NCI-H2196 treated with DMSO at 0.1 percent for 48 hours (cell line): ENCODE results near the gene SIL1.
"Not testable (repeated sequence)": the region's sequence is repeated elsewhere in the genome, so short reads cannot be mapped to it uniquely, and the experiment has no call there.

Source experiments
- DNase-seq: peaks from one replicate; lab custom pipeline; 2025; ENCODE audit not compliant: unreplicated experiment; lab: John Stamatoyannopoulos, UW

Gene SIL1

DNA sequence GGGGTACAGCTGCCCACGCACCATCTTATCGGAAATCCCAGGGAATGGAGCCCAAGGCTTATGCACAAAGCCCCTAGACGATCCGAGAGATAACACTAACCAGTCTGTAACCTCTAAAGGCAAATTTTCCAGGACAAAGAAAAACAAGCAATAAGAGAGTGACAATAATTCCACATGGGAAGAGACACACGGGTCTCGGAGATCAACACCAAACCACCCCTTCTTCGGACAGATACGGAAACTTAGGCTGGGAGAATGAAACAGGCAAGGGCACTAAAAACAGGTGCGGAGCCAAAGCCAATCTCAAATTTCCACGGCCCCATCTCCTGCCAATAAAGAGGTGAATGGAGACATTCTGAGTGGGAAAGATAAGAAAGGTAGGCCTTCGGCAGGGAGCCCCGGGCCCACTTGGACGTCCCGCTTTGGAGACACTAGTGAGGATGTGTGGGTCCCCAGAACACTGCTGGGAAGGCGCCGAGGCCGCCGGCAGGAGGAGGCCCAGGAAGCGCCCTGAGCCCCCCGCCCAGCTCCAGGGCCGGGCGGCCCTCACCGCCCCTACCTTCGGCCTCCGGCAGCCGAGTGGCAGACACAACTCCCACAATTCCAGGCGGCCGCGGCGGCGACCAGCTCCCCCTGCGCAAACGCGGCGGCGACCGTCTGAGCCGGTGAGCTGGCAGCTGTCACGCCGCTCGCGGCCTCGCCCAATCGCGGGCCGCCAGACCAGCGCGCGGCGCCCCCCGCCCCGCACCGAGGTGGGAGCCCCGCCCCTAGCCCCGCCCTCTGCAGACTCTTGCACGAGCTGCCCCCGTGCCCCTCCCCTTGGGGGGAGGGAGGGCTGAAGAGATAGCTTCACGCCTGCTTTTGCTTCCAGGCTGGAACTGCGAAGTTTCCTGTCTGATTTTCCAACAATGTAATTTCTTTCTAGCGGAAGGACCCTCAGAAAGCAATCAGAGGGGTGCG, at the start of gene SIL1:
SIL1 (minus strand) TSS at position 659 of the 960 bp plus-strand sequence. CDS start 70,525 bp downstream, outside the sequence.
- DNase-seq: peak; percentile 92

DNA sequence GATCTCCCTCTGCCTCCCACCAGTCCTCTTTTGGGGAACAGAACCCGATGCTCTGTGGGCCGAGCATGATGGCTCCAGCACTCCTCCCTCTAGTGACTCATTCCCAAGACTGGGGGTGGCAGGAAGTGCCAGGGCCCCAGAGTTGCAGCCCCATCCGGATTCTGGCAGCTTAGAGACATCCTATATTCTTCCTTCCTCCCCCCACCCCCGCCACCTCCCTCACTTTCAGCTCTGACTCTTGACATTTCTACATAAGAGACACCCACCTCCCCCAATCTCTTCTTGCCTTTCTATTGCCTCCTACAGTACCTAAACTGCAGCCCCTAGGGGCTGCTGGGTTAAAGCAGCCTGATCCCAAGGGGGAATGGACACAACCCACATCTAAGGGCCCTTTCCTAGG, 48.2 kb upstream of the SIL1 start:
- DNase-seq: no peak

DNA sequence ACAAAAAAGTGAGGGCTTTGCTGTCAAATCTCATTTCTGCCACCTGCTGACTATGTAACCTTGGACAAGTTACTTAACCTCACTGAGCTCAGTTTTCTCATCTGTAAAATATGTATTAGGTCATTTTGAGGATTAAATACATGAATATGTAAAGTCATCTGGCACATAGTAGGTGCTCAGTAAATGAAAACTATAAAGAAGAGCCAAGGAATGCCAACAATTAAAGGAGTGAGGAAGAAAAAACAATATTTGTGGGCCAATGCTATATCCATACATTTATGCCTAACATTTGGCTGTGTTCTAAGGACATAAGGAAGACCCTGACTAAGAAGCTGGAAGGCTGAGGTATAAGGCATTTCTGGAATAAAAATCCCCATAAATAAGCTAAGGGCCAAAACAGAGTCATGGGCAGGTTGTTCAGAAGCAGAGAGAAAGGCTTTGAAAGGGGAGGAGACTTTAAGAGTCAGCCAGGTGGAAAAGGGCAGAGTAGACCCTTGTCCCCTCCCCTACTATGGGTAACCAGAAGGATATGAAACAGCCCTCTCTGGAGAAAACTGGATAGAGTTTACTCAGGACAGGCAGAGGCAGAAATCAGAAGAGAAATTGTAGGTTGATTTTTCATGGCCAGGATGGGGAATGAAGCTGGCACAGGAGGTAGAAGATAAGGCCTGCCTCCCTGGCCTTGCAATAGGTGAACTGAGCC, 47.6 kb upstream of the SIL1 start:
- no peak for DNase-seq

DNA sequence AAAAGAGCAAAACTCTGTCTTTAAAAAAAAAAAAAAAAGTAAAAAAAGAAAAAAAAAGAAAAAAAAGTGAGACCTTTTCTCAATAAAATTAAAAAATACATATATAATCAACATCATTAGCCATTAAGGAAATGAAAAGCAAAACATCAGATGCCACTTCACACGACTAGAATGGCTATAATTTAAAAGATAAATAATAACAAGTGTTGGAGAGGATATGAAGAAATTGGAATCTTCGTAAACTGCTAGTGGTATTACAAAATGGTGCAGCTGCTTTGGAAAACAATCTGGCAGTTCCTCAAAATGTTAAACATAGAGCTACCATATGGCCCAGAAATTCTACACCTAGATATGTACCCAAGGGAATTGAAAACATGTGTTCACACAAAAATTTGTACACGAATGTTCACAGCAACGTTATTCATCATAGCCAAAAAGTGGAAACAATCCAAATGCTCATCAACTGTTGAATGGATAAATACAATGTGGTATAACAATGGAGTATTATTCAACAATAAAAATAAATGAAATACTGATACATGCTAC, 45.3 kb upstream of the SIL1 start:
- no peak for DNase-seq

DNA sequence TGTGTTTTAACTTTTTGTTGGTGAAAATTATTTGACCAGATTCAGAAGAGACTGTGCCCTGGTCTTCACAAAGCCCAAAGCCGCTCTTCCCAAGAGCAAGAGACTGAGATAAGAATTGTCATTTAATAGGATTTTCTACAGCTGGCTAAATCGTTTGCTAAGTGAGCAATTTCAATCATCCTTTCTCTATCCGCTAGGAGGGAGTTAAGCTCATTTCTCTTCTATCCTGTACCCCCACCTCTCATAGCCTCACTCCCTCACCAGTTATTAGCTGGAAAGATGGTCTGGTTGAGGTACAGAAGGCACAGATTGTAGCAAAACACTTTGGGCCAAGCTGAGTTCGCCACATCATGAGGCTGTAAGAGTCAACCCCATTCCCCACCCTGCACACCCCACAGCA, 43.0 kb upstream of the SIL1 start:
- DNase-seq: no peak

DNA sequence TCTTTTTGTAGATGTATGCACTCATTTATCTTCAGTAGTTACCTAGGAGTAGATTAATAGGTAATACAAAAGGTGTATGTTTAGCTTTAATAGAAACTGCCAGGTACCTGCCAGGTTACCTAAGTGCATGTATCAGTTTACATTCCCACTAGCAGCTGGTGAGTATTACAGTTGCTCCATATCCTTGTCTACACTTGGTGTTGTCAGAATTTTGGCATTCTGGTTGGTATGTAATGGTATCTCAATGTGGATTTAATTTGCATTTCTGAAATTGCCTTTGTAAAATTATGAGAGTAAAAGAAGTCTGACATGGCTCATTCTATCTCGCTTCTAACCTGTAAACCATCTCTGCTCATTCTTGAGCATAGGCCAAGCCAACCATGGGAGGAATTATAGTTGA, 38.3 kb upstream of the SIL1 start:
- DNase-seq: no peak

DNA sequence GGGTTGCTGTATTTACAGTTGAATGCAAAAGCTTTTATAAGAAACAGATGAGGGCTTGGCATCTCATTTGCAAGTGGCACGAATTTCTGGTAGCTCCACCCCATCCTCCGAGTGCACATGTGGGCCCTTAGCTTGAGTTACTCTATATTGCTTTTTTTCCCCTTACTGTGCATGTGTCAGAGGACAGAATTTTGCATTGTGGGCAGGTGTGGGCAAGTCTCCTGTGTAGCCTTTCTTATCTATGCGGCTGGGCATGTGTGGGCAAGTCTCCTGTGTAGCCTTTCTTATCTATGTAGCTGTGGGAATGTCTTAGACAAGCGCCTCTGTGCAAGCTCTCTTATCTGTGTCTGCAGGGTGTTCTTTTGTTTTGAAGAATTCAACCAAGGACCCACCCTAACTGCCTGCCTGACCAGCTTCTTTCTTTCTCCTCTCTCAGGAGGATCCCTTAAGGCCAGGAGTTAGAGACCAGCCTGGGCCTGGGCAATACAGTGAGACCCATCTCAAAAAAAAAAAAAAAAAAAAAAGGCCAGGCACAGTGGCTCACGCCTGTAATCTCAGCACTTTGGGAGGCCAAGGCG, 34.1 kb upstream of the SIL1 start:
- DNase-seq: no peak

DNA sequence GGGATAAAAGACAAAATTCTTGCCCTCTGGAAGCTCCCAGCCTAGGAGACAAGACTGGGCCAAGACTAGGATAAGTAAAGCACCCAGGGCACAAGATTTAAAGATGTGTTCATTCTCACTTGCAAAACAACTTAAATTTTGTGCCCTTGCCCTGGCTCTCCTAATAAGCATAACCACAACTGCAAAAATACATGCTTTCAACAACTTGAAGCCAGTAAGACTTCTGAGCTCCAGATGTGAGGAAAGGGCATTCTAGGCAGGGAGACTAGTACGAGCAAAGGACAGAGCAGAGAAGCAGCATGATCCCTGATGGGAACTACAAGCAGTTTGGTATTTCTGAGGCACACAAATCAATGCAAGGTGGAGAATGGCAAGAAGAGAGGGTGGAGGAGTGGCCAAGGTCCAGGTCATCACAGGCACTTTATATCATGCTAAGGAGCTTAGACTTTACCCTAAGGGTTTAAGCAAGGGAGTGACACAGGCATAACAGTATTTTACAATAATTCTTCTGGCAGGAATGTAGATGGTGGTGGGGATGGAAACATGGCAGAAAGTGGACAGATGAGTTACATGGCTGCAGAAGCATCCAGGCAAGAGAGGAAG, 30.1 kb upstream of the SIL1 start:
- no peak for DNase-seq

DNA sequence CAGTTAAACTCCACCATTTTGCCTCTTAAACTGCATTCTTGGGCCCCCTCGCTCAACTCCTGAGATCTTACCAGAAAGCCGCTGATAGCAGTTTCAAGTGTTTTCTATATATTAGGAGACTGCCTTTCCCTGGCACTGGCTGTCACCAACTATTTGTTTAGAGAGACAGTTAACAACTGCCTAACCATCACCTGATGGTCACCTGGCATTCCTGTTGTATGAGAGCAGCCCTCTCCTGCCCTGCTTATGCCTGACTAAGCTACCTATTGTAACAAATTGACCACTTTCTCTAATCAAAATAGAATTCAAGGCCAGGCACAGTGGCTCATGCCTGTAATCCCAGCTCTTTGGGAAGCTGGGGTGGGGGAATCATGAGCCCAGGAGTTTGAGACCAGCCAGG, 28.0 kb upstream of the SIL1 start:
- no peak for DNase-seq

DNA sequence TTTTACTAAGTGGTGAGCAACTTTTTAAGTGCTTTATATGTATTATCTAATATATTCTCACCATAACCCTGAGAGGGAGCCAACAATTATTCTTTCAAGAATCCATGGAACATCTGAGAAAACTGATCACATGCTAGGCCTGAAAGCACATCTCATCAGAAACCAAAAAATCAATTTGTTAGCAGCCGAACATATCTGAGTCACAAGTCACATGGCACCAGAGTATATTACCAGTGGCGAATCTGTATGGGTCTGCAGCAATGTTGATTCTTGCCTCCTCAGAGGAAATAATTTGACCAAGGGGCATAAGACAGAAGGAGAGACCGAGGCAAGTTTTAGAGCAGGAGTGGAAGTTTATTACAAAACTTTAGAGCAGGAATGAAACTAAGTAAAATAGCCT, 25.3 kb upstream of the SIL1 start:
- DNase-seq: no peak

DNA sequence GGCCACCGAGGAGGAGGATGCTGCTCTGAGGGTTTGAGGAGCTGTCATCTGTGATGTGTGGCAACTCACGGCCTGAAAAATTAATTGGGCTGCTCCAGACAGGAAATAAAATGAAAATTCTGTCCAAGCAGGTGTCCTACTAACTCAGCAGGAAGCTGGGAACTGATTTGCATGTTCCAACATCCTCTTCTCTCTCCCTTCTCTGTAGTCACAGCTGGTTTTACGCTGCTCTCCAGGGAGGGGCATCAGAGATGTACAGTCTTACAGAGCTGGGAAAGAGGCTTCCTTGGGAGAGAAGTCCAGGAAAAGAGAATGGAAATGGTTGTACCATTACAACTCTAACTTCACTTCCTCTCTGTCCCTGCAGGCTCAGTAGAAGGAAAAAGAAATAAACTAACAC, 24.2 kb upstream of the SIL1 start:
- peak; percentile 5 for DNase-seq

DNA sequence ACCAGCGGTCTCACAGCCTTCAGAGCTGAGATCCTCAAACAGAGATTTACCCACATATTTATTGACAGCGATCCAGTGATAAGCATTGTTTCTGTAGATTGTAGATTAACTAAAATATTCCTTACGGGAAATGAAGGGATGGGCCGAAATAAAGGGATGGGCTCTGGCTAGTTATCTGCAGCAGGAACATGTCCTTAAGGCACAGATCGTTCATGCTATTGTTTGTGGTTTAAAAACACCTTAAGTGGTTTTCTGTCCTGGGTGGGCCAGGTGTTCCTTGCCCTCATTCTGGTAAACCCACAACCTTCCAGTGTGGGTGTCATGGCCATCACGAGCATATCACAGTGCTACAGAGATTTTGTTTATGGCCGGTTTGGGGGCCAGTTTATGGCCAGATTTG, 19.9 kb upstream of the SIL1 start:
- DNase-seq: not testable (repeated sequence)

DNA sequence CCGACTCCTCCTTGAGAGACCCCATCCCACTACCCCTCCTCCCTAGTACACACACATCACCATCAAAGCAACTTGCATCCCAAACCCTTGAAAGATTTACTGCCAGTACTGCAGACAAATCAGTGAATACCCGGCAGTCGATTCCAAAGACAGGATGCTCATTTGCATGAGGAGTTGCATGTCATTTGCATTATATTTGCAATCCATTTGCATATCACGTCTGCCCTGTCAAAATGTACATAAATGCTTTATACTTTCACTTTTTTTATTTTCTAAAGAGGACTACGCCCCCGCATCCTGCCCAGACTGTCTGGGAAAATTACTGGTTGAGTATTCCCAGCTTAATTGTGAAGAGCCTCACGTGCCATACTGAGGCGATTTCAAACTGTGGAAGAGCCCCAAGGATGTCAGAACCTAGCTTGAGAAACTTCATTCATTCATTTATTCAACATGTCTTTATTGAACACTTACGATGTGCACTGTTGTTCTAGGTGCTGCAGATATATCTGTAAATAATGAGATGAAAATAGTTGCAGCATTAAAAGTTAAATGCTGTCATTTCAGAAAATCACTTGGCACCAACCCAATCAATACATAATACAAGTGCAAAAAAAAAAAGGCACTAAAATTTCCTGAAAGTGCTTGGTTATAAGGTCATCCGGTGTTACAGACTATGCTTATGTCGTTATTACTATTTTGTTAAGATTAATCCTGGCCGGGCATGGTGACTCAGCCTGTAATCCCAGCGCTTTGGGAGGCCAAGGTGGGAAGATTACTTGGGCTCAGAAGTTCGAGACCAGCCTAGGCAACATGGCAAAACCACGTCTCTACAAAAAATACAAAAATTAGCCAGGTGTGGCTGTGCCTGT, 17.2 kb upstream of the SIL1 start:
- DNase-seq: no peak

DNA sequence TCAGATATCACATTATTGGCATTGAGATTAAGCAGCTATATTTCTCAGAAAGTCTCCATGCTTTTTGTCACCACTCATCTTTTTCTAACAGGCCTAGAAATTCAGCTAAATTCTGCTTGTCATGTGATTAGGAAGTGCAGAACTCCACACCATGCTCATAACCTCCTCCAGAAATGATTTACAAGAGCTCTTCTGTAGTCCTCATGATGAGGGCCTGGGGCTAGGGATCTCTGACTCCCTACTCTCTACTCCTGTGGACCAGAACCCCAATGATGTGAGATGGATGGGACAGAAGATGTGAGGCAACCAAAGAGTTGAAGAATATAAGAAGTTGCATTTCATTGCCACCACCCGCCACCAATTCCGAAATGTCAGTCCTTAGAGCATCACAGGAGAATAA, 16.5 kb upstream of the SIL1 start:
- no peak for DNase-seq

DNA sequence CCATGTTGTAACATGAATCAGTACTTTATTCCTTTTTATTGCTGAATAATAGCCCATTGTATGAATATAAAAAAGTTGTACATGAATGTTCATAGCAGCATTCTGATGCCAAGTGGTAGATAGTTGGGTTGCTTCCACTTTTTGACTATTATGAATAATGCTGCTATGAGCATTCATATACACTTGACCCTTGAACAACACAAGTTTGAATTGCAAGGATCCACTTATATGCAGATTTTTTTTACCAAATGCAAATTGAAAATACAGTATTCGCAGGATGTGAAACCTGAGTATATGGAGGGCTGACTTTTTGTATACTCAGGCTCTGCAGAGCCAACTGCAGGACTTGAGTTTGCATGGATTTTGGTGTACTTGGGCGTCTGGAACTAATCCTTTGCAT, 14.7 kb upstream of the SIL1 start:
- DNase-seq: no peak

DNA sequence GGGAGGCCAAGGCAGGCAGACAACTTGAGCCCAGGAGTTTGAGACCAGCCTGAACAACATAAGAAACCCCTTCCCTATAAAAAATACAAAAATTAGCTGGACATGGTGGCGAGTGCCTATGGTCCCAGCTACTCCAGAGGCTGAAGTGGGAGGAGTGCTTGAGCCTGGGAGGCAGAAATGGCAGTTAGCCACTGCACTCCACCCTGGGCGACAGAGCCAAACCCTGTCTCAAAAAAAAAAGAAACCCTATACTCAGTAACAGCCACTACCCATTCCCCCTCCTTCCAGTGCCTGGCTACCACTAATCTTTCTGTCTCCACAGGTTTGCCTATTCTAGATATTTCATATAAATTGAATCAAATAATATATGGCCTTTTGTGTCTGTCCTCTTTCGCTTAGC, 14.3 kb upstream of the SIL1 start:
- no peak for DNase-seq

DNA sequence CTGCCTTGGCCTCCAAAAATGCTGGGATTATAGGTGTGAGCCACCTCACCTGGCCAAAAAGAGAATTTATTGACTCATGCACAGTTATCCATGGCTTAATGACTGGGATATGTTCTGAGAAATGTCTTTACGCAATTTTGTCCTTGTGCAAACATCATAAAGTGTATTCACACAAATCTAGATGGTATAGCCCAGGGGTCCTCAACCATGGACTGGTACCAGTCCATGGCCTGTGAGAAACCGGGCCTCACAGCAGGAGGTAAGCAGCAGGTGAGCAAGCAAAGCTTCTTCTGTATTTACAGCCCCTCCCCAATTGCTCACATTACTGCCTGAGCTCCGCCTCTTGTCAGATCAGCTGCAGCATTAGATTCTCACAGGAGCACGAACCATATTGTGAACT, 12.4 kb upstream of the SIL1 start:
- no peak for DNase-seq

DNA sequence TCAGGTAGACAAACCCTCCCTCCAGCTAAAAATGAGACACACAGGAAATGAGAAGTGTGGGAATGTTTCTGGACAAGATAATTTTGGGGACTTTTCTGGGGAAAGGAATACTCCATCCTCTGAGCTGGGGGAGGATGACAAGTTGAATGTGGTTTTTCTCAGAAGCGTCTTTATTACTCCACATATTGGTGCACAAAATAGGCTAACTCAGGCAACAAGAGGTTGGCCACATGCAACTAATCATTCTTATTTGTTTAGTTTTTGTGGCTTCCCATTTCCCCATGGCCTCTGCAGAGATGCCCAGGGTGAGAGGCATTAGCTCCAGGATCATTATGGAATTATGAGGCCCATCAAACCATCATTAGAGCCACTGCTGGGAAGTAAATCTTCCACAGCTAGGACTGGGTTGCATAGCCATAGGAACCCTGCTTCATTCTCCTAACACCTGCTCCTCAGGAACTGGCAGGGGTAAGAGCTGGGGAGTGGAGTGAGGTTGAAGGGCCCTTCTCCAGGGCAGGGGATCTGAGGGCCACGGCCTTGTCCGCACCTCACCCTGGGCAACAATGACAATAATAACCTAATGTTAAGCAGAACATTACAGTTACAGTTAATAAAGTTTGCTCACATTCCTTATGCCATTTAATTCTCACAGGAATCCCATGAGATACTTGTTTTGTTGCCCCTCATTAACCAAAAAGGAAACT, 9.3 kb upstream of the SIL1 start:
- DNase-seq: no peak

DNA sequence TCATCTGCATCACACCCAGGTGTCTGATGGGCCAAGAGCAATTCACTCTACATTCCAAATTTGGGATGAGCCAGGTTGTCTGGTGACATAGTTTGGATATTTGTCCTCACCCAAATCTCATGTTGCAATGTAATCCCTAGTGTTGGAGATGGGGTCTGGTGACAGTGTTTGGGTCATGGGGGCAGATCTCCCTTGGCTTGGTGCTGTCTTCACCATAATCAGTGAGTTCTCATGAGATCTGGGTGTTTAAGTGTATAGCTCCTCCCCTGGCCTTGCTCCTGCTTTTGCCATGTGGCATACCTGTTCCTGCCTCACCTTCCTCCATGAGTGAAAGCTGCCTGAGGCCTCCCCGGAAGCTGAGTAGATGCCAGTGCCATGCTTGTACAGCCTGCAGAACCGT, 7.4 kb upstream of the SIL1 start:
- no peak for DNase-seq

DNA sequence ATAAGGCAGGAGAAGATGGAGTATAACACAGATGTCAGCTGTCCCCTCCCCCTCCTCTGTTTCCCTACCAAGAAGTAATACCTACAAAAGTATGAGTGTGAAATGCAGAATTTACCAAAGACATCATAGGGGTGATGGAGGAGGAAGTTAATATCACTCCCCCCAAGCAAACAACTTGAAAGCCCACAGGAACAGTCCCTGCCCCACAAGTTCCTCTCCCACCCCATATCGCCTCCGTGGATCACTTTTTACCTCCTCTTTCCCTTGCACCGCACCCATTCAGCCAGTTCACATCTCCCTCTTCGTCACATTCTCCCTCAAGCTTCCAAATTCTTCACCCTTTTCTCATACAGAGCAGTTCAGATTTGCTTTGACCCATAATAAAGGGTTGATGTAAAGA, 7.0 kb upstream of the SIL1 start:
- no peak for DNase-seq
